Activated CD4-positive, alpha-beta T cell treated with anti-CD3 and anti-CD28 coated beads, Interleukin-2, amount 10 ng/mL, durations not matched to agents 7 days and 5 days (primary cell): ENCODE measurements around the gene FBXW11. TPM values are rescaled to one million over a fixed set of nuclear protein-coding genes. Genes with fewer than 3 reads are reported as not detected.
A peak's percentile ranks its signal among the peaks of the same experiment; 100 is the strongest.

ENCODE experiments used
- CTCF ChIA-PET: fragments of 350-600 bp; sonication (Branson Sonifier 250); formaldehyde crosslinking; loops from one replicate; lab custom pipeline; 2021; ENCODE audit warnings: antibody characterized with exemption; lab: Charles Lee
- POLR2A ChIA-PET: fragments of 350-600 bp; sonication (Branson Sonifier 250); formaldehyde crosslinking; loops from one replicate; lab custom pipeline; 2021; ENCODE audit warnings: antibody characterized with exemption; lab: Charles Lee
- DNase-seq: peaks from one replicate; pipeline ENCODE4 v3.0.0-alpha.2; 2020
- H3K27ac Mint-ChIP-seq: one replicate; pipeline ENCODE4 v1.8.0; 2021; ENCODE audit warnings: mild to moderate bottlenecking, moderate library complexity, mixed read lengths
- H3K27me3 Mint-ChIP-seq: one replicate; pipeline ENCODE4 v1.8.0; 2021; ENCODE audit warnings: mixed read lengths
- H3K36me3 Mint-ChIP-seq: one replicate; pipeline ENCODE4 v1.8.0; 2021; ENCODE audit warnings: low read depth, mixed read lengths
- H3K4me1 Mint-ChIP-seq: one replicate; pipeline ENCODE4 v1.8.0; 2021; ENCODE audit warnings: mixed read lengths
- H3K4me3 Mint-ChIP-seq: one replicate; pipeline ENCODE4 v1.8.0; 2021; ENCODE audit warnings: mild to moderate bottlenecking, moderate library complexity, mixed read lengths
- H3K9me3 Mint-ChIP-seq: one replicate; pipeline ENCODE4 v1.8.0; 2021; ENCODE audit warnings: mixed read lengths
- total RNA-seq, 2 experiments: library from RNA; stranded (reverse); gene quantifications; one replicate each; pipeline ENCODE4 v1.2.3, GENCODE V29; 2021

FBXW11 gene
- total RNA-seq, 2 experiments from 2014 or later: 27.3 to 27.5 TPM

DNA sequence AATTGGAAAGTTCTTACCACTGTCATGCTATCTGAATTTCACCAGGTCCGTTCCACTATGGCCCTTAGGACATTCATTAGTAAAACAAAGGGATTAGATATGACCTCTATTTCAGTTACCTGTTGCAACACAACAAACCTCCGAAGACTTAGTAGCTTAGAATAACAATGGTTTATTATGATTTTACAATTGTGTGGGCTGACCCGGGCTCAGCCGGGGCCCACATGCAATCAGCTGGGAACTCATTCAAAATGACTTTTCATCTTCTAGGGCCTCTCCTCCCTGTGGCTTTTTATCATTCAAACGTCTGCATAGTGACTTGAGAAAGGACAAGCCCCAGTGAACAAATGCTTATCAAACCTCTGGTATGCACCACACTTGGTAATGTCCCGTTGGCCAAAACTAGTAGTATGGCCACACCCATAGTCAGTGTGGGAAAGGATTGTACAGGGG is 2.3 kb upstream of the FBXW11 start:
- Mint-ChIP-seq H3K4me3 (no peak overlapping the region), H3K9me3 (no peaks in the 10 kb centered on the region), H3K27ac (no peak overlapping the region), H3K27me3 (no peaks in the 10 kb centered on the region), H3K4me1 (peaks cover 35% of the 10 kb centered on the region), H3K36me3 (peaks cover 5% of the 10 kb centered on the region)
- ChIA-PET CTCF (interaction anchor here (1.1 to 2.5 kb wide), 4 partner anchors 12 to 98 kb away, joined by 3 to 9 read pairs (median 4); no protein-coding TSS in a partner anchor), POLR2A (no interaction called here)
- no peak for DNase-seq

GRCh38 chr5:172008111-172008455 is 1.6 kb upstream of the FBXW11 start:
- Mint-ChIP-seq H3K4me1 (peaks cover 42% of the 10 kb centered on the region), H3K36me3 (peaks cover 5% of the 10 kb centered on the region), H3K9me3 (no peaks in the 10 kb centered on the region), H3K27me3 (no peaks in the 10 kb centered on the region), H3K4me3 (peak overlapping the region; percentile 82), H3K27ac (peak overlapping the region; percentile 93)
- DNase-seq: no peak
- ChIA-PET POLR2A (no interaction called here), CTCF (interaction anchor here (0.6 to 3.4 kb wide), 8 partner anchors 9 to 615 kb away, joined by 3 to 23 read pairs (median 7); partner anchors contain the start of gene STK10)

GRCh38 chr5:172007175-172008110 is 1.0 kb upstream of the FBXW11 start:
- CTCF ChIA-PET: interaction anchor here (0.5 to 3.4 kb wide), 19 partner anchors 8 to 765 kb away, joined by 3 to 23 read pairs (median 4); partner anchors contain the start of gene STK10
- POLR2A ChIA-PET: no interaction called here
- no peaks in the 10 kb centered on the region for H3K27me3 Mint-ChIP-seq
- H3K4me1 Mint-ChIP-seq: peaks cover 45% of the 10 kb centered on the region
- peak; percentile 29 for DNase-seq
- H3K4me3 Mint-ChIP-seq: peak overlapping the region; percentile 82
- peak overlapping the region; percentile 93 for H3K27ac Mint-ChIP-seq
- no peaks in the 10 kb centered on the region for H3K9me3 Mint-ChIP-seq
- peaks cover 5% of the 10 kb centered on the region for H3K36me3 Mint-ChIP-seq

- H3K27me3 Mint-ChIP-seq: no peaks in the 10 kb centered on the region
- CTCF ChIA-PET: interaction anchor here (0.7 to 3.4 kb wide), 12 partner anchors 8 to 183 kb away, joined by 3 to 23 read pairs (median 4); partner anchors contain the start of gene STK10
- peak; percentile 27 for DNase-seq
These were observed 624 bp downstream of the FBXW11 start for GRCh38 chr5:172005708-172006320.

GRCh38 chr5:172004824-172005237 is 1.6 kb downstream of the FBXW11 start:
- peak overlapping the region; percentile 96 for H3K27ac Mint-ChIP-seq
- ChIA-PET CTCF (interaction anchor here (2.3 to 3.4 kb wide), 3 partner anchors 9 to 184 kb away, joined by 7 to 23 read pairs (median 12); partner anchors contain the start of gene STK10), POLR2A (interaction anchor here (0.6 kb wide), 1 partner anchor 42 kb away, joined by 4 read pairs; no protein-coding TSS in a partner anchor)
- peaks cover 15% of the 10 kb centered on the region for H3K36me3 Mint-ChIP-seq
- H3K4me3 Mint-ChIP-seq: peak overlapping the region; percentile 82
- peaks cover 63% of the 10 kb centered on the region for H3K4me1 Mint-ChIP-seq
- H3K27me3 Mint-ChIP-seq: no peaks in the 10 kb centered on the region
- H3K9me3 Mint-ChIP-seq: no peaks in the 10 kb centered on the region
- DNase-seq: peak; percentile 30

More at GRCh38 chr5:172005708-172006320, 624 bp downstream of the FBXW11 start:
- POLR2A ChIA-PET: interaction anchor here (0.6 kb wide), 1 partner anchor 43 kb away, joined by 4 read pairs; no protein-coding TSS in a partner anchor
- Mint-ChIP-seq H3K9me3 (no peaks in the 10 kb centered on the region), H3K27ac (peak overlapping the region; percentile 96), H3K4me1 (peaks cover 61% of the 10 kb centered on the region), H3K36me3 (peaks cover 15% of the 10 kb centered on the region), H3K4me3 (peak overlapping the region; percentile 82)

- ChIA-PET CTCF (no interaction called here), POLR2A (no interaction called here)
- Mint-ChIP-seq H3K27ac (peak overlapping the region; percentile 41), H3K4me3 (no peak overlapping the region), H3K27me3 (no peaks in the 10 kb centered on the region), H3K36me3 (peaks cover 15% of the 10 kb centered on the region), H3K4me1 (peaks cover 66% of the 10 kb centered on the region), H3K9me3 (no peaks in the 10 kb centered on the region)
- no peak for DNase-seq
These were observed 2.7 kb downstream of the FBXW11 start for GRCh38 chr5:172003746-172004145.

DNA sequence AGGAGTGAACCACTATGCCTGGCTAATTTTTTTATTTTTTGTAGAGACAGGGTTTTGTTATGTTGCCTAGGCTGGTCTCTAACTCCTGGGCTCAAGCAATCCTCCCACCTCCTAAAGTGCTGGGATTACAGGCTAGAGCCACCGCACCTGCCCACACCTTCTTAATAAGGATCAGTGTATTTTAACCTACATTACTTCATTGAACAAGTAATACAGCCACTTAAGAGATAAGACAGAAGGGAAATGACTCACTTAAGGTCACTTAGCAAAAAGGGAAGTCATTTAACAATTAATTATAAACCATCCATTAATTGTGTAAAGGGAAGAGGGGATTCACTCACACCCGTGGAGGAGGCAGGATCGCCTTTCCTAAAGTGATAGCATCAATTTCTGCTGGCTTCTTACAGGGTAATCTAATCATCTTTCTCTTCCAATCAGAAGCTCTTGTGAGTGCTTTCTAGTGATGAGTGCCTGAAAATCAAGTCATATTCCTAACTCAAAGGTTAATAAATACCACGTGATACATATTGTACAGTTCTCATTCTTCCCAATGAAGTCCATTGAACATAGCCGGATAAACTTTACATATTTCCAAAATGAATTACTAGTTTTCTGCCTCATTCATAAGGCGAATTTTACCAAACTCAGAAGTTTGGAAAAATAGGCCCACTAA is 3.5 kb downstream of the FBXW11 start:
- no peaks in the 10 kb centered on the region for H3K27me3 Mint-ChIP-seq
- peaks cover 61% of the 10 kb centered on the region for H3K4me1 Mint-ChIP-seq
- H3K36me3 Mint-ChIP-seq: peaks cover 15% of the 10 kb centered on the region
- DNase-seq: no peak
- H3K9me3 Mint-ChIP-seq: no peaks in the 10 kb centered on the region
- H3K27ac Mint-ChIP-seq: no peak overlapping the region
- CTCF ChIA-PET: interaction anchor here (1.2 kb wide), 1 partner anchor 282 kb away, joined by 3 read pairs; no protein-coding TSS in a partner anchor
- POLR2A ChIA-PET: no interaction called here
- H3K4me3 Mint-ChIP-seq: no peak overlapping the region

DNA sequence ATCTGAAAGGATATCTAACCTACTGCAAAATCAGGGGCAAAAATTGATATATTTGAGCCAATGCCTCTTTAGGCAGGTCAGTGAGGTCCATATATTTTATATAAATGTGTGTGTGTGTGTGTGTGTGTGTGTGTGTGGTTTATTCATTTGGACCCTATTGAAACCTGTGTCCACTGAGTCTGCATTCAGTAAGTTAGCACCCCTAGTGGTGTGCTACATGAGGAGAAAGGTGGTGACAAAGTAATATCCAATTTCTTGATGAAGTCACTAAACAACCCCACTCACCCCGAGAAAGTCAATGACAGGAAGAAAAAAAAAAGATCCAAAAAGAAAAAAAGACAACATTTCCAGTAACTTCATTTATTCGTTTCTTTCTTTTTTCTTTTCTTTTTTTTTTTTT is 4.1 kb downstream of the FBXW11 start:
- no peak for DNase-seq
- Mint-ChIP-seq H3K4me3 (no peak overlapping the region), H3K27ac (no peak overlapping the region), H3K4me1 (peaks cover 55% of the 10 kb centered on the region), H3K9me3 (no peaks in the 10 kb centered on the region), H3K36me3 (peaks cover 15% of the 10 kb centered on the region), H3K27me3 (no peaks in the 10 kb centered on the region)
- POLR2A ChIA-PET: no interaction called here
- CTCF ChIA-PET: interaction anchor here (1.2 kb wide), 1 partner anchor 283 kb away, joined by 3 read pairs; no protein-coding TSS in a partner anchor

DNA sequence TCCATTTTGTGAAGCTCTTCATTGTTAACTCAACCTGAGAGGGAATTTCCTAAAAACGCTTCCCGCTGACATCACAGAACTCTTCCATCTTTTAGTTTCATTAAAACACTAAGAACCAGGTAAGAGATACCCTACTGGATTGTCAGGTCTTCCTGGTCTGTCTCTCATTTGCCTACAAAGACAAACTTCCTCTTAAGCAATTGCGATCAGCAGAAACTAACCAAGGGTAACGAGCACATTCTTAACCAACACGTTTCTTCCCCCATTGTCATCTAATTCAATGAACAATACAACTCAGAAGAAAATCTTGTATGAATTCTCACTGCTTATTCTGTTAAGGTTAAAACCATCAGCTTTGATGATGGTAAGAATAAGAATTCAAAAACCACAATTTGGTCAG is 6.6 kb downstream of the FBXW11 start:
- no peaks in the 10 kb centered on the region for H3K27me3 Mint-ChIP-seq
- POLR2A ChIA-PET: no interaction called here
- H3K36me3 Mint-ChIP-seq: peaks cover 24% of the 10 kb centered on the region
- CTCF ChIA-PET: no interaction called here
- no peaks in the 10 kb centered on the region for H3K9me3 Mint-ChIP-seq
- DNase-seq: no peak
- H3K27ac Mint-ChIP-seq: no peak overlapping the region
- no peak overlapping the region for H3K4me3 Mint-ChIP-seq
- H3K4me1 Mint-ChIP-seq: peaks cover 43% of the 10 kb centered on the region

DNA sequence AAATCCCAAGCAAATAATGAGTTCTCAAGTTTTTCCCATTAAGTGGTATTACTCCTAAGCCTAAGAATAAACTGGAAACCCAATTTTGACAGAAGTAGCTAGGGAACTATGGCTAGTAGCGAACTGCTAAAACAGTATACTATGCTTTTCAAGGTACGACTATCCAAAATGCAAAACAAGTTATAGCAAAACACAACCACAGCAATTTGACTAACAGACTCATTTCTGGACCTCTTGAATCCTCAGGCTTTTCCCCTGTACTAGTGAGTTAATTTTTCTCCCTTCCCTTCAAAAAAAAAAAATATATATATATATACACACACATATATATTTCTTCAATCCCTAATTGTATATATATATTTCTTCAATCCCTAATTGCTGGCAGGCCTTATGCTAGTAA is 7.3 kb downstream of the FBXW11 start:
- H3K27ac Mint-ChIP-seq: no peak overlapping the region
- DNase-seq: no peak
- H3K4me1 Mint-ChIP-seq: peaks cover 39% of the 10 kb centered on the region
- no peaks in the 10 kb centered on the region for H3K9me3 Mint-ChIP-seq
- CTCF ChIA-PET: interaction anchor here (0.6 kb wide), 2 partner anchors 9 to 155 kb away, joined by 3 to 6 read pairs; no protein-coding TSS in a partner anchor
- peaks cover 27% of the 10 kb centered on the region for H3K36me3 Mint-ChIP-seq
- H3K27me3 Mint-ChIP-seq: no peaks in the 10 kb centered on the region
- POLR2A ChIA-PET: no interaction called here
- no peak overlapping the region for H3K4me3 Mint-ChIP-seq

GRCh38 chr5:171997011-171997410 is 9.4 kb downstream of the FBXW11 start:
- Mint-ChIP-seq H3K9me3 (no peaks in the 10 kb centered on the region), H3K4me3 (no peak overlapping the region), H3K27me3 (no peaks in the 10 kb centered on the region), H3K4me1 (peaks cover 24% of the 10 kb centered on the region), H3K27ac (no peak overlapping the region), H3K36me3 (peaks cover 36% of the 10 kb centered on the region)
- POLR2A ChIA-PET: no interaction called here
- no peak for DNase-seq
- CTCF ChIA-PET: interaction anchor here (1.7 kb wide), 1 partner anchor 10 kb away, joined by 5 read pairs; the partner anchor contains the start of gene FBXW11

- Mint-ChIP-seq H3K27ac (no peak overlapping the region), H3K4me1 (peaks cover 21% of the 10 kb centered on the region), H3K27me3 (no peaks in the 10 kb centered on the region), H3K9me3 (no peaks in the 10 kb centered on the region), H3K36me3 (peaks cover 46% of the 10 kb centered on the region), H3K4me3 (no peak overlapping the region)
- ChIA-PET POLR2A (no interaction called here), CTCF (interaction anchor here (0.6 kb wide), 1 partner anchor 44 kb away, joined by 3 read pairs; no protein-coding TSS in a partner anchor)
- no peak for DNase-seq
These were observed 13.6 kb downstream of the FBXW11 start for GRCh38 chr5:171992813-171993212.
